ENCODE results near the gene ZFHX3. TPM values are rescaled to one million over a fixed set of nuclear protein-coding genes. Genes with fewer than 3 reads are reported as not detected.

Gene ZFHX3
- total RNA-seq, 1 donor, result 2.6 TPM

DNA sequence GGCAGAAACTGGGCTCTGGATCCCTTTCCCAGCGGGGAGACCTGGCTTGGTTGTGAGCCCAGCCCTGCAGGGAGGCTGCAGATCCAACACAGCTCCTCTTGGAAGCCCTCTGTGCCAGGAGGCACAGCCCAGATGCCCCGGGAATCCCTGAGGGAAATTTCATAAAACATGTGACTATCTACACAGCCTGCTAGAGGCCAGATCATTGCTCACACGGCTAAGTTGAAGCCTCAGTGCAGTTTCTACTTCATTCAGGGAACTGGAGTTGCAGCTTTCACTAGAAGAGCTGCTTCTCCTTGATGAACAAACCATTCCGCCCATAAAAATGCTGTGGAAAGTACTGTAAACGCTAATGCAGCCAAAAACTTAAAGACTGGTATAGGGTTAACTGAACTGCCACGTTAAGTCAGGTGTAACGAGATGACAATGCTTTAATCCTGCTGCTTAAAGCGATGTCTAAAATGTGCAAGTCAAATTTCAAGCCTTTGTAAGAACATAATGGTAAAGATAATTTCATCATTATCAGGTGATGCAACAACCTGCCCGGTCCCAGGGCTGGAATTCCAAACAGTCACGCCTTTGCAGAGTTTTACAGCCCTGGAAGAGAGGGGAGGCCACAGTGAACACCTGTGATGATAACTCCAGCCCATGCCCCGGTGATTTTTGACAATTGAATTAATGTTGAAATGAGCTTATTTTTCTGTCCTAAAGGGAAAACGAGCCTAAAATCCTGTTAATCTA lies 172.5 kb downstream of the ZFHX3 start:
- peaks cover 32% of the 10 kb centered on the region for H3K4me1 ChIP-seq (ENCODE audit: insufficient read depth, low read length)
- no peak overlapping the region for H3K4me3 ChIP-seq (ENCODE audit: low read length)
- no peaks in the 10 kb centered on the region for H3K9me3 ChIP-seq (ENCODE audit: low read depth, low read length)
- no peaks in the 10 kb centered on the region for H3K27me3 ChIP-seq (ENCODE audit: insufficient read depth, low read length)

DNA sequence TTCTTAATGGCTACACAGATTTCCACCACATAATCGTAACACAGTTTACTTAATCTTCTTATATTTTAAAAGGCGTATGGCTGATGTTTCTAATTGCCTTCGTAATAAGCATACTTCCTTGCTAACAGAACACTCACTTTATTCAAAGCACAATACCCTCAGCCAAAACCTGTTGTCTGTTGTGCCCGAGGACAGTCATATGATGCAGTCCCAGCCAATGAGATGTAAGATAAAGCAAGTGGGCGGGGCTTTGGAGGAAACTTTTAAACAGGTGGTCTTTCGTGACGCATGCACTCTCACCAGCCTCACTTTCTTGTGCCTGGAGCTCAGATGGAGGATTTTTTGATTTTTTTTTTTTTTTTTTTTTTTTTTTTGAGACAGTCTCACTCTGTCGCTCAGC lies 174.1 kb downstream of the ZFHX3 start:
- no peaks in the 10 kb centered on the region for H3K27me3 ChIP-seq (ENCODE audit: insufficient read depth, low read length)
- peaks cover 32% of the 10 kb centered on the region for H3K4me1 ChIP-seq (ENCODE audit: insufficient read depth, low read length)
- H3K4me3 ChIP-seq (ENCODE audit: low read length), result no peak overlapping the region
- H3K9me3 ChIP-seq (ENCODE audit: low read depth, low read length), result no peaks in the 10 kb centered on the region

DNA sequence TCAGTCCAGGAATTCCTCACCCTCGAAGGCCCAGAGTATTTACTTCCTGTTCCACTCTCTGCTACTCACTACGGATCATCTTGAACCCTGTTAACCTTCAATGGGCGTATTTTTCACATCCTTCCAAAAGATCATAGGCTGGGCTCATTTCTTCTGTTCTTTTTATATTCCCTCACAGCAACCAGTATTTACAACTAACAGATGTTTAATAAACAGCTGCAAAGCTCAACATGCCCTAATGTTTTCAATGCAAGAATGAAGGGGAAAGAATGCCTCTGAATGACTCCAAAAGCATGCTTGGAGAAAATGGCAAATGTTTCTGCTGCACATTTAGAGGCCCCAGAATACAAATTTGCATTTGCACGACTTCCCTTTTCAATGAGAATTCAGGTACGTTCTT lies 174.9 kb downstream of the ZFHX3 start:
- no peaks in the 10 kb centered on the region for H3K27me3 ChIP-seq (ENCODE audit: insufficient read depth, low read length)
- no peaks in the 10 kb centered on the region for H3K9me3 ChIP-seq (ENCODE audit: low read depth, low read length)
- peaks cover 32% of the 10 kb centered on the region for H3K4me1 ChIP-seq (ENCODE audit: insufficient read depth, low read length)
- no peak overlapping the region for H3K4me3 ChIP-seq (ENCODE audit: low read length)

DNA sequence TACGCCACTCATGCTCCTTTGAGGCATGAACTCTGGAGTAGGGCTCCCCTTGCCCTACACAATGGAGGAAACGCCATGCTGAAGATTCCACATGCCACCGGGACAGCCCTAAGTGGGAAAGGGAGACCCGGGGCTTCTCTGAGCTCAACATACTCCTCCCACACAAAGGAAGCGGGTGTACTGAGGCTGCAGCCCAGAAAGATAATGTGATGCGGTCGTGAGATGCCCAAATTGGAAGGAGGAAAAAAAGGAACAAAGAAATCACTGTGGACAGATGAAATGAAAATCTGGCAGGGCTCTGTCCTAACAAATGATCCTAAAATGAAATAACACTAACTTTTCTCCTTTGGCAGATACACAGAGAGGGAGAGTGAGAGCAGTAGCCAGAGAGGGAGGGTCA lies 182.1 kb downstream of the ZFHX3 start:
- Histone ChIP-seq H3K4me1 (ENCODE audit: insufficient read depth, low read length) (no peaks in the 10 kb centered on the region), H3K27me3 (ENCODE audit: insufficient read depth, low read length) (no peaks in the 10 kb centered on the region), H3K9me3 (ENCODE audit: low read depth, low read length) (no peaks in the 10 kb centered on the region), H3K4me3 (ENCODE audit: low read length) (no peak overlapping the region)

DNA sequence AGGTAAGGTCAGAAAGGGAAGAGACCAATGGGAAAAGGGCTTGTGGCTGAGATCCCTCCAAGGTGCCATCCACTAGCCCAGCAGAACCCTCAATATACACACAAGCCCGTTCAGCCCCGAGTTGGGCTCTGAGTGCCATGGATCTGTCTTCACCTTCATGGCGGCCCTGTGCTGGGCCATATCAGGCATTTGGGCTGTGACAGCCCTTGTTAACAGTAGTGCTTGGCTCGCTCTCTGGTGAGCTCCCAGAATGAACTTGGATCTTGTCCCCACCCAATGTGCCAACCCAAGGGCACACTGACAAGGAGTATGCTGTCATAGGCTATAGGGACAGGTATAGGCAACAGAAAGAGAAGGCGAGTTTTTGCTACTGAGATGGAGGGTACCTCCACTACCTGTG lies 182.7 kb downstream of the ZFHX3 start:
- Histone ChIP-seq H3K4me1 (ENCODE audit: insufficient read depth, low read length) (no peaks in the 10 kb centered on the region), H3K9me3 (ENCODE audit: low read depth, low read length) (no peaks in the 10 kb centered on the region), H3K4me3 (ENCODE audit: low read length) (no peak overlapping the region), H3K27me3 (ENCODE audit: insufficient read depth, low read length) (no peaks in the 10 kb centered on the region)

DNA sequence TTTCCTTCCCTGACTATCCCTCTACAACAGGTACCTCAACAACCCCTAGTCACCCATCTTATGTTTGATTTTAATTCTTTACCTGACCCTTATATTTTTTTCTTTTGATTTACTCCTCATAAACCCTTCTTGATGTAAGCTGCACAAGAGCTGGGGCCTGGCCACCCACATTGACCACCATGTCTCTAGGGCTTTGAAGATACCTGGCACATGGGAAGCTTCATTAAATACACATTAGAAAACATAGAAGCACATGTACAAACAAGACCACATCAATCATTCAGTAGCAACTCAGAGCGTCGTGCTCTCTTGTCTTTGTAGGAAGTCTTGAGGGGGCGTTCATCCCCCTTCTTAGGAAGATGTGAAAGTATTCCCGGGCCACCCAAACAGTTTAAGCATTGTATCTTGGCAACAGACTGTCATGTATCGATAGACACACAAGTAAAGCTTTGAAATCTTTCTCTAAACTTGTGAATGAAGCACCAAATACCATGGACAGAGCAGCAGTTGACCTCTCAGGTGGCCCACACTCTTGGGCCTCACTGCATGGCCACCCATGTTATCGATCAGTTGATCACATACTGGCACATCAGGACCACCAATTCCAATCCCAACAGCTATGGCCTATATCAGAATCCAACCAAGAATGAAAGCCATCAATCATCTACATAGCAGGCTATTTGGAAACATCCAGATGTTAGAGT lies 183.6 kb downstream of the ZFHX3 start:
- Histone ChIP-seq H3K27me3 (ENCODE audit: insufficient read depth, low read length) (no peaks in the 10 kb centered on the region), H3K9me3 (ENCODE audit: low read depth, low read length) (no peaks in the 10 kb centered on the region), H3K4me3 (ENCODE audit: low read length) (no peak overlapping the region), H3K4me1 (ENCODE audit: insufficient read depth, low read length) (no peaks in the 10 kb centered on the region)

DNA sequence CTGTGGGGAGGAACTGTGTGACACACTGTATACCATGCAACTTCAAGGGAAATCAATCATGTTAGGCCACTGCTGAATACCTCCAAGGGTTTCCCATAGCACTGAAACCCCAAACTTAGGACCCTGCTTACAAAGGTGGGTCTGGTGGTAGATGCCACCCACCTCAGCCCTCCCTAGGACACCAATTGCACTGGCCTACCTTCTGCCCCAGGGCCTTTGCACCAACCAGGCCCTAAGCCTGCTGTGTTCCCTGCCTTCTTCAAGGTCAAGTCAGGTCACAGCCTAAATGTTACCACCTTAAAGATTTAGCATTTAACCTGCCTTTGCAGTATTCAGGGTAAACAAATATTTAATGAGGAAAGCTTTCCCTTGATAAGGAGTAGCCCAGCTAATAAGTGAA lies 185.8 kb downstream of the ZFHX3 start:
- no peaks in the 10 kb centered on the region for H3K4me1 ChIP-seq (ENCODE audit: insufficient read depth, low read length)
- H3K27me3 ChIP-seq (ENCODE audit: insufficient read depth, low read length), result no peaks in the 10 kb centered on the region
- no peak overlapping the region for H3K4me3 ChIP-seq (ENCODE audit: low read length)
- H3K9me3 ChIP-seq (ENCODE audit: low read depth, low read length), result no peaks in the 10 kb centered on the region

DNA sequence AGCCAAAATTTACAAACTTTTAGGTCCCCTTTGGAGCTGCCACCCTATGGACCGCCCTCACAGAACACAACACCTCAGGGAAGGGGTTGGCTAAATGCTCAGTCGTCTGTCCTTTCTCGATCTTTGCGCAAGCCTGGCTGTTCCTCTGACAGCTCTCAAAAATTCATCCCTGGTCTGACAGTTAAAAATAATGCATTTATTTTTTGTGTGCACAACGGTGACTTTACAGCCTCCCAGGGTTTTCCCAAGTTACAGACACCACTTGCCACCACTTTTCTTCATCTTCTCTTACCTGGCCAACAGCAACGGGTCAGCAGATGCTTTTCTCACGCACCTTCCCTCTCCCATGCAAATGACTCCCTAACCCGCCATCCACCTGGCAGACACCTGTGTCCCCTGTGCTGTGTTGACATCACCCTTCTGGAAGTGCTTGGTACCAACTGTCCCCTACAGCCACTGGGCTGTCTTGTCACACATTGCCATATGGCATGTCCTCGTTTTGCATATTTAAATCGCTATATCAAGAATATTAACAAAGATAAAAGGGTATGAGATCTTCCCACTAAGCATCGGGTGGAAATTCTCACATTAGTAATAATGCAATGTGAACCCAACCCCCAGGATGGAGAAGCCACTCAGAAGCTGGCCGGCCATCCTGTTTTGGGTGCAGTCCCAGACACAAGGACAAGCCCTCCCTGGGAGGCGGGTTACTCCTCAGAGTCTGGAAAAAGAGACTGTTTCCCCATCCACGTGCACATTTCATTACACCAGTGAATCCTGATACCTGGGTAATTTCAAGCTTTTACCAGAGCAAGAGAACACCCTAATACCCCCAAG lies 187.0 kb downstream of the ZFHX3 start:
- H3K4me1 ChIP-seq (ENCODE audit: insufficient read depth, low read length), result no peaks in the 10 kb centered on the region
- H3K27me3 ChIP-seq (ENCODE audit: insufficient read depth, low read length), result no peaks in the 10 kb centered on the region
- H3K4me3 ChIP-seq (ENCODE audit: low read length), result no peak overlapping the region
- H3K9me3 ChIP-seq (ENCODE audit: low read depth, low read length), result no peaks in the 10 kb centered on the region

DNA sequence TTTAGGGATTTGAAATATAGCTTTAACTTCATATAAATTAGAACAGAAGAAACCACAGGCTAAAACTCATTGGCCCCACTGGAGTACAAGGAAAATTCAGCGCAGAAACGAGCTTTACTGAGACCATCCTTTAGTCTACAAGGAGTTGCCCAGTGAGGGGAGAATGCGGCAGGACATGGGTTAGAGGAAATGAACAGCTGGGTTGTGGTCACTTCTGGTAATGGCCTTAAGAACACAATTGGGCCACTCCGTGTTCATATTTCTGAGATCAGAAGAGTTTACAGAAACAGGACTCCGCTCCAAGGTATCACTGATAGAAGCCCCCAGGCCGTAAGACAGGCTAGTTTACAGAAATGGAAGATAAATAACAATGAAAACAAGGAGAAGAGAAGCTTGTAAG lies 188.3 kb downstream of the ZFHX3 start:
- no peaks in the 10 kb centered on the region for H3K27me3 ChIP-seq (ENCODE audit: insufficient read depth, low read length)
- peaks cover 6% of the 10 kb centered on the region for H3K4me1 ChIP-seq (ENCODE audit: insufficient read depth, low read length)
- no peaks in the 10 kb centered on the region for H3K9me3 ChIP-seq (ENCODE audit: low read depth, low read length)
- no peak overlapping the region for H3K4me3 ChIP-seq (ENCODE audit: low read length)

DNA sequence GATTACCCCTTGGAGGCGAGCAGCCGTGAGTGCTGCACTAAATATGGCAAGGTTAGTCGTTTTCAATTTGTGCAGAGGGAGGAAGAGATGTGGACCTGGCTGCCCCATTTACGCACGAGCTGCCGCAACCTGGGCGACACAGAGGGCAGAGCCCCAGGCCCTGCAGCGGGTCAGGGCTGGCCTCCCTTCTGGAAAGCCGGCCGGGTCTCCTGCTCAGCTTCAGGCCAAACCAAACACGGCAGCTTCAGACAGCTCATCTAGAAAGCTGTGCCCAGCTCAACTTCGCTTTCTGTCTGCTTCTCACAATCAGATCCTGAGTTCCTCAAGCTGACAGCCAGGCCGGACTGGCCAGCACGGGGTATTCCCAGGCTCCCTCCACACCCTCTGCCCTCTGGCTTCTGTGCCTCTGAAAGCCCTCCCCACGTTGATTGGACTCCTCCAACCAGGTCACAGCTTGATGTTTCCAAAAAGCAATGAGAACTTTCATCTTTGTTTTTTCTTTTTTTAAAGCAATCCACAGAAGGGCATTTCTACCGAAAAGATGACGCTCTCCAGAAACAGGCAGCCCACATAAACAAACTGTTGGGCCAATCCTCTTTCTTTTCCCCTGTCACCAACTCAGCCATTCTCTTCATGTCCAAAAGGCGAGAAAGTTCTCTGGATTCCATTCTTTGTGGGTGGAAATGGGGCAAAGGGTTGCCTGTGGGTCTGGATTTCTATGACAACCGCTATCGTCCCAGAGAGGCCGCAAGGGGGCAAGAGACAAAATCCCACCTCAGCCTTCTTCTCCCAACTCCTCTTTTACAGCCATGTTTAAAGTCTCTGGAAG lies 189.0 kb downstream of the ZFHX3 start:
- Histone ChIP-seq H3K27me3 (ENCODE audit: insufficient read depth, low read length) (no peaks in the 10 kb centered on the region), H3K9me3 (ENCODE audit: low read depth, low read length) (no peaks in the 10 kb centered on the region), H3K4me1 (ENCODE audit: insufficient read depth, low read length) (peaks cover 13% of the 10 kb centered on the region), H3K4me3 (ENCODE audit: low read length) (no peak overlapping the region)

DNA sequence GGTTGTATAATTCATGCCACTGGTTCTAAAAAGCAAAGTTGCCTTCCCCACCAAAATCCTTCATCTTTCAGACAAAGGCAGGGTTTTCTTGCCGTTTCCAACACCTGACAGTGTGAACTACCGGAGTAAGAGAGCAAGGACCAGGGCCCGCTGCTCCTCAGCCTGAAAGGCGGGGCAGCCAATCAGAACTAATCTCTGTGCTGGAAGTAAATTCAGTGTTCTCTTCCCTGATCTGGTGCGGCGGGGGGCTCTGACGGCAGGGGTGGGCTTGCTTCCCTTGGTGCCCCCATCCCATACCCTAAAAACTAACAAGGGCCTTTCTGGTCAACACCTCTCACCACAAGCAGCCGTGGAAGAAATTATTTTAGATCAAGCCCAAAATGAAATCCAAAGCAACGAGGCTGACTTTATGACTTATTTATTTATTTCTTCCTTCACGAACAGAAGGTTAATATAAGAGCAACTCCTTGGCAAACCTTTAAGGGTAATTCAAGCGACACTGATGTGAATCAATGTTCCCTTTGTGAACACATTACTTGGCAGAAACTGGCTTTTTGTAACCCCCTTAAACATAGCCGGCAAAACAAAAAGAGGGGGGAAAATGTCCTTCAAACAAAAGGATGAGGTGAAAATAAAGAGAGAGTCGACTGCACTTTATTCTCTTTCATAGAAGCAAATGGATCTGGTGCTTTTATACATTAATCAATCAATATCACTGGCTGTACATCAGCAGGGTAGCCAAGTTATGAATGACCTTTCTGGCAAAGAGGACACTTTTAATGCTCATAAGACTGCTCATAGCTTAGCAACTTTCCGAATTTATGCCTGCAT lies 189.9 kb downstream of the ZFHX3 start:
- no peaks in the 10 kb centered on the region for H3K9me3 ChIP-seq (ENCODE audit: low read depth, low read length)
- peaks cover 22% of the 10 kb centered on the region for H3K4me1 ChIP-seq (ENCODE audit: insufficient read depth, low read length)
- no peak overlapping the region for H3K4me3 ChIP-seq (ENCODE audit: low read length)
- no peaks in the 10 kb centered on the region for H3K27me3 ChIP-seq (ENCODE audit: insufficient read depth, low read length)

DNA sequence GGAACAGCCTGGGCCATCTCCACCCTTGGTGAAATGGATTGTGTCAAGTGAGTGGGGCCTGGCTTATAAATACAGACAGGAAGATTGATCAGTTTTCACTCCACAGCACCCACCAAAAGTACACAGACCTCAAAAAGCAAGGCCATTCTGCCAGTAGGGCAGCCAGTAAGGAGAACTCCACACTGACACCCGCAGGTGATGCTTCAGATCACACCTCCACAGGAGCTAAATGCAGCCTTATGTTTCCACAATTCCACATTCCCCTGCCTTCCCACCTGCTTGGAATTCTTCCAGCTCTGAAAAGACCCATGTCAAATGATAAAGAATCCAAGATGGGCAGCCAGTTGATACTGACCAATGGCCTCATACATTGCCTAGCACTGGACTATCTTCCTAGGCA lies 191.1 kb downstream of the ZFHX3 start:
- no peak overlapping the region for H3K4me3 ChIP-seq (ENCODE audit: low read length)
- H3K9me3 ChIP-seq (ENCODE audit: low read depth, low read length), result no peaks in the 10 kb centered on the region
- H3K27me3 ChIP-seq (ENCODE audit: insufficient read depth, low read length), result no peaks in the 10 kb centered on the region
- H3K4me1 ChIP-seq (ENCODE audit: insufficient read depth, low read length), result peaks cover 27% of the 10 kb centered on the region

DNA sequence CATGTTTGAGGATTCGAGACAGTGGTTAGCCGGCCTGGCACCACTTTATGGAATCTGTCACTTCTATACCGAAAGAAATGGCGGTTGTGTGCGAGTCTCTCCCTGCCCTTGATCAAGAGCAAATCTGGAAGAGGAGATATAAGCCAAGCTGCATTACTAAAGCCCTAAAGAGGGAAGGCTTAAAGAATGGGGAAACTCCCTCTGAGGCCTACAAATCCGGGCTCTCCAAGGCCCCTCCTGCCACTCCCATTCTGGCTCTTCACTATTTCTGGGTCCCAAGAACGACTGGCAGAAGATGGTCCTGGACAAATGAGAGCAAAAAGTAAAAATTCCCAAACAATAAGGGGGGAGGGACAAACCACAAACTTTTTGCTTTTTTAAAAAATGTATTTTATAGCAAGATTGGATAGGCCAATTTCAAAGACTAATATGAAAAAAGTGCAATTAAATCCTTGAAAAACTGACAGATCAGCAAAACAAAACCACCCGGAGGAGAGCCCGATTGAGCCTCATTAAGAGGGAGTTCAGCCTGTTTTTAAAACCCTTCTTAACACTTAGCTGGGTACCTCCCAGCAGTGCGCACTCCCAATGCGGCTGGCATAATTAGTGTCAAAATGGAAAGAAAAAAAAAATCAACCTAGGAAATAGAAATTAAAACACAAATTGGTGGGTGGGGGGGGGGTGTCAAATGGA lies 193.5 kb downstream of the ZFHX3 start:
- Histone ChIP-seq H3K4me3 (ENCODE audit: low read length) (no peak overlapping the region), H3K4me1 (ENCODE audit: insufficient read depth, low read length) (peaks cover 27% of the 10 kb centered on the region), H3K9me3 (ENCODE audit: low read depth, low read length) (no peaks in the 10 kb centered on the region), H3K27me3 (ENCODE audit: insufficient read depth, low read length) (no peaks in the 10 kb centered on the region)
